T-helper 22 cell (primary cell): ENCODE measurements around the gene ERI2.
"Not testable (repeated sequence)": the region's sequence is repeated elsewhere in the genome, so short reads cannot be mapped to it uniquely, and the experiment has no call there.

Source experiments
- DNase-seq: peaks from one replicate; pipeline ENCODE4 v3.0.0-alpha.2; 2020; ENCODE audit warnings: low read depth

Gene ERI2

DNA sequence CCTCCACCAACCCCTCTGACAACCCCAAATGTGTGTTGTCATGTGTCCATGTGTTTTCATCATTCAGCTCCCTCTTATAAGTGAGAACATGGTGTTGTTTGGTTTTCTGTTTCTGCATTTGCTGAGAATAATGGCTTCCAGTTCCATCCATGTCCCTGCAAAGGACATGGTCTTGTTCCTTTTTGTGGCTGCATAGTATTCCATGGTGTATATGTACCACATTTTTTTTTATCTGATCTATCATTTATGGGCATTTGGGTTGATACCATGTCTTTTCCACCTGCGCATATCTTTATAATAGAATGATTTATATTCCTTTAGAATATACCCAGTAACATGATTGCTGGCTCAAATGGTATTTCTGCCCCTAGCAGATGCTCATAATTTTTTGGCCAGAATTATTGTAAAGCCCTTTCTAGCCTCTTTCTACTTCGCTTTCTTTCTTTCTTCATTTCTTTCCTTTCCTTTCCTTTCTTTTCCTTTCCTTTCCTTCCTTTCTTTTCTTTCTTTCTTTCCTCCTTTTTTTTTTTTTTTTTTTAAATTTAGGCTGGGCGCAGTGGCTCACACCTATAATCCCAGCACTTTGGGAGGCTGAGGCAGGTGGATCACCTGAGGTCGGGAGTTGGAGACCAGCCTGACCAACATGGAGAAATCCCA, 12.8 kb upstream of the ERI2 start:
- DNase-seq = no peak

GRCh38 chr16:20814784-20815183, 8.5 kb upstream of the ERI2 start:
- DNase-seq = no peak

GRCh38 chr16:20812510-20812909, 6.2 kb upstream of the ERI2 start:
- DNase-seq = no peak

- no peak for DNase-seq
These were observed 5.7 kb upstream of the ERI2 start for GRCh38 chr16:20811889-20812439.

GRCh38 chr16:20807862-20808261, 1.6 kb upstream of the ERI2 start:
- DNase-seq = no peak

- DNase-seq = not testable (repeated sequence)
These were observed 546 bp downstream of the ERI2 start for GRCh38 chr16:20805684-20806167.

DNA sequence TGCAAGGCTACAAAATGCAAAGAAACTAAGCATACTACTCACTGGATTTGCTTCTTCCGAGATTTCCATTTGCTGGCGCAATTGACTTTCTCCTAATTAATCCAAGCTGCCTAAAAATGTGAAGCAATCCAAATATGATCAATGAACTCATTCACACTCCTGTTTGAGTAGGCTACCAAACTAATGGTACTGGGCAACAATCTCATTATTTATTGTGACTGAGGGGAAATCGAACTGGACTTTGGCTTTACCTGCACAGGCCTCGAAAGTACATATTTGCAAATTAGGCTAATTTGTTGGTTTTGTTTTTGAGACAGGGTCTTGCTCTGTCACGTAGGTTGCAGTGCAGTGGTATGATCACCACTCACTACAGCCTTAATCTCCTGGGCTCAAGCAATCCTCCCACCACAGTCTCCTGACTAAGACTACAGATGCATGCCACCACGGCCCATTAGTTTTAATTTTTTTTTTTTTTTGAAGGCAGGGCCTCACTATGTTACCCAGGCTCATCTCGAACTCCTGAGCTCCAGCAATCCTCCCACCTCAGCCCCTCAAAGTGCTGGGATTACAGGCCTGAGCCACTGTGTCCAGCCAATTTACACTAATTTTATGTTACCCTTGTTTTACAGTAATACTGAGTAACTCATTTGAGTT, 2.6 kb downstream of the ERI2 start:
- no peak for DNase-seq

GRCh38 chr16:20803192-20803560, 3.1 kb downstream of the ERI2 start:
- no peak for DNase-seq

GRCh38 chr16:20801278-20801677, 5.0 kb downstream of the ERI2 start:
- no peak for DNase-seq

DNA sequence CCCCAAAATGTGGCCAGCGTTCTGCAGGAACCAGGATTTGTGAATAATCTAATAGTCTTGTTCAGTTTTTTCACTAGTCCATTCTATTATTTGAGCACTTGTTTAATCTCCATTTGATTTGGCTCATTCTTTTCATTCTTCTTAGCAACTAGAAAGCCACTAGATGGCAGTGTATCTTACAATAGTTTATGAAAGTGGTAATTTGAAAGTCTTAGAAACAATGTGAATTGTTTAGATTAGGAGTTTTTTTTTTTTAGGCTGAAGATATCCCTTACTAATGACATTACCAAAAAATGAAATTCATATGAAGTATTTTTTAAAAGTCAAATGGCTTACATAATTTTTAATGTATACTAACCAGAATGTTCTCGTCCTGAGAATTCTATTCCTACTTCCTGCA, 6.7 kb downstream of the ERI2 start:
- DNase-seq = no peak

DNA sequence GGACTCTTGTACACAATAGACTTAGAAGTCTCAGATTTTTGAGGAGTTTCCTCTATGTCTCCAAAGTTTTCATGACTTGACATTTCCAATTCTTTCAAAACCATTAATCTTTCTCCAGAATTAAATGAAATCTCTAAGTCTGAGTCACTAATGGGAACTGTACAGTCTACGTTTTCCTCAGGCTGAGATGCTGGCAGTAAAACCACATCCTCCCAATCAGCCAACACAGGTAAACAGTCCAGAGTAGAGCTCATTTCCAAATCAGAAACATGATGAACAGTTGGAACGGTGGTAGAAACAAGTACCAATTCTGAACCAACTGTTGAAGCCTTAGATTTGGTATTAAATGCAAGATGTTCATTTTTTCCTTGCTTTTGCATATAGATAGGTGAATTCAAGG, 7.9 kb downstream of the ERI2 start:
- no peak for DNase-seq

GRCh38 chr16:20791923-20792612, 14.2 kb downstream of the ERI2 start:
- DNase-seq = no peak

- no peak for DNase-seq
These were observed 17.1 kb downstream of the ERI2 start for GRCh38 chr16:20789130-20789529.

GRCh38 chr16:20784204-20784603, 22.1 kb downstream of the ERI2 start:
- DNase-seq = no peak

GRCh38 chr16:20782470-20782869, 23.8 kb downstream of the ERI2 start:
- no peak for DNase-seq

- no peak for DNase-seq
These were observed 24.6 kb downstream of the ERI2 start for GRCh38 chr16:20781697-20782096.

DNA sequence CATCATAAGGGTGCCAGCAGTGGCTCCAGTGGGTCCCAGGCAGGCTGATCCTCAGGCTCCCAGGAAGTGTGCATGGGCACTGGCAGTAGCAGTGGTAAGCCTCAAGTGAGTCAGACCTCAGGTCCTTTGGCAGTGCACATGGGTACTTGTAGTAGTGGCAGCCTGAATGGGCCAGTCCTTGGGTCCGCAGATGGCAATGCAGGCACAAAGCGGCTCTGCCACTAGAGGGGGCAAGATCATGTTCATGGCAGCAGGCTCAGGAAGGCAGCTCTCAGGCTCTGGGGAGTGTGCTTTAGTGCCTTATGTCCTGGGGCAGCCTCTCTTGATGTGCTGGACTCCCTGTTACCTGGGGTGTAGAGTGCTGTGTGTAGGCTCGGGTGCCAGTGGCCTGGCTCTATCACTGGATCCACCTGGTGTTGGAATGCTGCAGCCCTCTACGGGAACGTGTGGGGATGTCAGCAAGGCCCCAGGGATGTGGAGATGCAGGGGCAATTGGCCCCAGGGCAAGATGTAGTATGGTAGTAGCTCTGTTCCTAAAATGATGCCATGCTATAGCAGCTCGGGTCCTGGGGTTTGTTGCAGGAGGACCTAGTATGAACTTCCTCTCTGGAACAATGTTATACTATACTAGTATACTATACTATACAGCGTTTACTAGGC, 31.4 kb downstream of the ERI2 start:
- DNase-seq = peak; percentile 9

DNA sequence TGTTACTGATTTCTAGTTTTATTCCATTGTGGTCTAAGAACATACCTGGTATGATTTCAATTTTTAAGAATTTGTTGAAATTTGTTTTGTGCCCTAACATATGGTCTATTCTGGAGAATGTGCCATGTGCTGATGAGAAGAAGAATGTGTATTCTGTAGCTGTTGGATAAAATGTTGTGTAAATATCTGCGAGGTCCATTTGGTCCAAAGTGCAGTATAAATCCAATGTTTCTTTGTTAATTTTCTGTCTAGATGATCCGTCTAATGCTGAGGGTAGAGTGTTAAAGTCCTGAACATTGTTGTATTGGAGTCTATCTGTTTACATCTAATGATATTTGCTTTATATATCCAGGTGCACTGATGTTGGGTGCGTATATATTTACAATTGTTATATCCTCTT, 32.6 kb downstream of the ERI2 start:
- no peak for DNase-seq

DNA sequence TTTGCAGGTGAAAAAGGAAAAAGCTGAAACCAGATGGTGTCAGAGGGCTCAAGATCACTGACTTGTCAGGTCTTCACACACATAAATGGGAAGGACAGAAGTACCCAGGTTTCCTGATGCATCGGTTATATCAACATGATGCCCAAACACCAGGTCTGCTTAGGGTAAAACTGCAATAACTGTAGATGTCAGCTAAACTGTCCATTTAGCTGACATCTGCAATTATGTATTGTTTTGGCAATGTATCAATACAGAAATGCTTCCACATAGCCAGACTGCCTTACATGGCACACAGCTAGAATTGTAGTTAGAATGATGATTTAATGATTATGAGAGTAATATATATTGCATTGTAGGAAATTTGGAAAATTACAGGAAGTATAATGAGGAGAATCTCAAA, 37.5 kb downstream of the ERI2 start:
- DNase-seq = no peak

DNA sequence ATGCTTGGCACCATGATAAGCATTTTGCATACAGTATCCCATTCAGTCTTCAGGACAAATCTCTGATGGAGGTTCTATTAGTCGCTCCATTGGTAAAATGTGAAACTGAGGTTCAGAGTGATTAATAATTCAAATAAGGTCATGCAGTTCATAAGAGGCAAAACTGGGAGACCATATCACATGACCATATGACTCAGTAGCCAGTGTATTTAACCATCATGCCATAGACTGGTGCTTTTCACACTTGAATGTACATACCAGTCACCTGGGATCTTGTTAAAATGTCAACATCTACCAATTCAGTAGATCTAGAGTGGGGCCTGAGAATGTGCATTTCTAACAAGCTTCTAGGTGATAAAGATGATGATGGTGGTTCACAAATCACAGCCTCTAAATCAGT, 38.2 kb downstream of the ERI2 start:
- DNase-seq = no peak

GRCh38 chr16:20767577-20767976, 38.7 kb downstream of the ERI2 start:
- DNase-seq = no peak

DNA sequence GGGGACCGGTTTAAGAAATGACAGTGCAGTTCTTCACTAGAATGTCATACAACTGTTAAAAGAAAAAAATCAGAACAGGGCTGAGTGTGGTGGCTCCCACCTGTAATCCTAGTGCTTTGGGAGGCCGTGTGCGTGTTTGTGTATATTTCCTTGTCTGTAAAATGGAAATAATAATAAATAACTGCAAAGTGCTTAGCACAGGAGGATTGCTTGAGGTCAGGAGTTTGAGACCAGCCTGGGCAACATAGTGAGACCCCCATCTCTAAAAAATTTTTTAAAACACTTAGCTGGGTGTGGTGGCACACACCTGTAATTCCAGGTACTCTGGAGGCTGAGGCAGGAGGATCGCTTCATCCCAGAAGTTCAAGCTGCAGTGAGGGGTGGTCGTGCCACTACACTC, 40.0 kb downstream of the ERI2 start:
- no peak for DNase-seq

DNA sequence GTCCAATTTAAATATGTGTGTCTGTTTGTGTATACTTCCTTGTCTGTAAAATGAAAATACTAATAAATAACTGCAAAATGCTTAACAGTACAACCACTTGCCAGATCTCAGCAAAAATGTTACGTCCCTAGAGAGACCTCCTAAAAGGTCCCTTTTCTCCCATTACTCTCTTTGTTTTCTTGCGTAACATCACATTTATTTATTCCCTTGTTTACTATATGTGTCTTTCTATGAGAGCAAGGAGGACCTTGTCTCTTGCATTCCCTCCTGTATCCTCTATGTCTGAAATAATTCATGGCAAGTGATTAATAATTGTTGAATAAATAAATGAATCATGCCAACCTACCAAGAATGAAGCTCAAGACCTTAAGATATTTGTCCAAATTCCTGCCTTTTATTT, 40.5 kb downstream of the ERI2 start:
- DNase-seq = no peak
